Fibroblast of pulmonary artery (primary cell): ENCODE measurements around the gene BLOC1S6.

Experiments used
- DNase-seq: peaks from one replicate; pipeline ENCODE4 v3.0.0-alpha.2; 2010; ENCODE audit warnings: low read depth
- H3K4me3 ChIP-seq: replicated peaks from 2 replicates; pipeline ENCODE4 v1.5.1; 2011; ENCODE audit warnings: low read depth, mild to moderate bottlenecking, control low read depth, low read length, moderate library complexity
- CTCF ChIP-seq: IDR thresholded peaks from 2 replicates; pipeline ENCODE4 v1.5.1; 2011; ENCODE audit warnings: mild to moderate bottlenecking, control low read depth, low read length, inconsistent platforms; ENCODE audit errors: missing control alignments

The BLOC1S6 gene

GRCh38 chr15:45587095-45587862, at the start of gene BLOC1S6:
TSS of gene BLOC1S6 (plus strand) at chr15:45587379. CDS start at chr15:45587444, 65 bp downstream.
- peak within 1 kb of the TSS; percentile 71 for H3K4me3 ChIP-seq
- peak; percentile 96 for DNase-seq
- TF ChIP-seq CTCF, result no peak

GRCh38 chr15:45539680-45540079, 47.5 kb upstream of the BLOC1S6 start:
- DNase-seq, result no peak
- no peak for TF ChIP-seq CTCF
- H3K4me3 ChIP-seq, result no peak overlapping the region

GRCh38 chr15:45540531-45540930, 46.6 kb upstream of the BLOC1S6 start:
- no peak overlapping the region for H3K4me3 ChIP-seq
- no peak for TF ChIP-seq CTCF
- no peak for DNase-seq

- DNase-seq, result no peak
- TF ChIP-seq CTCF, result no peak
- H3K4me3 ChIP-seq, result no peak overlapping the region
Measured at GRCh38 chr15:45543051-45543450, 44.1 kb upstream of the BLOC1S6 start.

GRCh38 chr15:45544266-45545023, 42.7 kb upstream of the BLOC1S6 start:
- no peak for TF ChIP-seq CTCF
- no peak for DNase-seq
- no peak overlapping the region for H3K4me3 ChIP-seq

GRCh38 chr15:45546789-45547188, 40.4 kb upstream of the BLOC1S6 start:
- no peak for TF ChIP-seq CTCF
- no peak for DNase-seq
- H3K4me3 ChIP-seq, result no peak overlapping the region
